DND-41 (cell line): Measurements from ENCODE around the gene CEACAM21.

Experiments used
- ATAC-seq: fragments of 200-7000 bp; cut with Tn5 transposase; 3 replicates; pipeline ENCODE4 v1.9.1; 2021; ENCODE audit warnings: low read depth; ENCODE audit not compliant: insufficient read depth
- DNase-seq: peaks from one replicate; pipeline ENCODE4 v3.0.0-alpha.2; 2020
- H2AFZ ChIP-seq: 2 replicates; pipeline ENCODE4 v1.6.0; 2012; ENCODE audit warnings: low read depth, low read length
- H3K27ac ChIP-seq: 2 replicates; pipeline ENCODE4 v1.5.1; 2012; ENCODE audit warnings: low read length, inconsistent platforms
- H3K27me3 ChIP-seq: fragments of 200-600 bp; sonication (generic); 2 replicates; pipeline ENCODE4 v1.6.0; 2012; ENCODE audit warnings: low read length, mild to moderate bottlenecking, inconsistent platforms; ENCODE audit not compliant: insufficient read depth, poor library complexity
- H3K36me3 ChIP-seq: 2 replicates; pipeline ENCODE4 v1.5.1; 2012; ENCODE audit warnings: low read length, inconsistent platforms; ENCODE audit not compliant: insufficient read depth
- H3K4me1 ChIP-seq: 2 replicates; pipeline ENCODE4 v1.5.1; 2012; ENCODE audit warnings: mild to moderate bottlenecking, low read length; ENCODE audit not compliant: insufficient read depth
- H3K4me2 ChIP-seq: 2 replicates; pipeline ENCODE4 v1.6.0; 2012; ENCODE audit warnings: mild to moderate bottlenecking, moderate library complexity, low read length, inconsistent platforms; ENCODE audit not compliant: insufficient read depth
- H3K4me3 ChIP-seq, 2 experiments: fragments of 200-600 bp in 1 of 2; shearing (Covaris generic) in 1 of 2; 2 replicates each; pipeline ENCODE4 v1.5.1; 2012 to 2016; ENCODE audit warnings: inconsistent platforms in 2 of 2, low read length in 2 of 2, mild to moderate bottlenecking in 2 of 2, low read depth in 1 of 2, moderate library complexity in 1 of 2
- H3K79me2 ChIP-seq: 2 replicates; pipeline ENCODE4 v1.6.0; 2012; ENCODE audit warnings: low read length, inconsistent platforms; ENCODE audit not compliant: insufficient read depth
- H3K9ac ChIP-seq: 2 replicates; pipeline ENCODE4 v1.6.0; 2012; ENCODE audit warnings: low read depth, mild to moderate bottlenecking, inconsistent platforms, low read length, moderate library complexity
- H3K9me3 ChIP-seq: 2 replicates; pipeline ENCODE4 v1.5.1; 2012; ENCODE audit warnings: low read length, moderate library complexity, mild to moderate bottlenecking, inconsistent platforms; ENCODE audit not compliant: insufficient read depth, severe bottlenecking
- H4K20me1 ChIP-seq: 2 replicates; pipeline ENCODE4 v1.6.0; 2012; ENCODE audit warnings: low read length; ENCODE audit not compliant: insufficient read depth
- EZH2 ChIP-seq: IDR thresholded peaks from 3 replicates; pipeline ENCODE4 v1.6.1; 2012; ENCODE audit warnings: borderline replicate concordance, low read depth, mild to moderate bottlenecking, moderate library complexity, low read length, inconsistent platforms; ENCODE audit not compliant: severe bottlenecking
- TF ChIP-seq, protein P1 (sequence below): IDR thresholded peaks from 2 replicates; pipeline ENCODE4 v1.5.1; 2012; ENCODE audit warnings: borderline replicate concordance, low read length, moderate library complexity, mild to moderate bottlenecking; ENCODE audit not compliant: poor library complexity, severe bottlenecking; ENCODE audit errors: extremely low read depth

CEACAM21 gene

DNA sequence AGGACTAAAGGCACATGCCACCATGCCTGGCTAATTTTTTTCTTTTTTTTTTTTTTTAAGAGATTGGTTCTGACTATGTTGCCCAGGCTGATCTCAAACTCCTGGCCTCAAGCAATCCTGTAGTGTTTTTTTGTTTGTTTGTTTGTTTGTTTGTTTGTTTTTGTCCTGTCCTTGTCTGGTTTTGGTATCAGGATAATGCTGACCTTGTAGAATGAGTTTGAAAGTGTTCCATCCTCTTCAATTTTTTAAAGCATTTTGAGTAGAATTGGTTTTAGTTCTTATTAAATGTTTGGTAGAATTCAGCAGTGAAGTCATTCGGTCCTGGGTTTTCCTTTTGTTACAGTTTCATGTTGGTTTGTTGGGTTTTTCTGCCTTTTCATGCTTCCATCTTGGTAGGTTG, 31.7 kb downstream of the CEACAM21 start:
- no peak overlapping the region for H3K9ac ChIP-seq
- no peak overlapping the region for H3K4me2 ChIP-seq
- peaks cover 10% of the 10 kb centered on the region for H3K27me3 ChIP-seq
- TF ChIP-seq EZH2, result no peak
- TF ChIP-seq, protein P1, sequence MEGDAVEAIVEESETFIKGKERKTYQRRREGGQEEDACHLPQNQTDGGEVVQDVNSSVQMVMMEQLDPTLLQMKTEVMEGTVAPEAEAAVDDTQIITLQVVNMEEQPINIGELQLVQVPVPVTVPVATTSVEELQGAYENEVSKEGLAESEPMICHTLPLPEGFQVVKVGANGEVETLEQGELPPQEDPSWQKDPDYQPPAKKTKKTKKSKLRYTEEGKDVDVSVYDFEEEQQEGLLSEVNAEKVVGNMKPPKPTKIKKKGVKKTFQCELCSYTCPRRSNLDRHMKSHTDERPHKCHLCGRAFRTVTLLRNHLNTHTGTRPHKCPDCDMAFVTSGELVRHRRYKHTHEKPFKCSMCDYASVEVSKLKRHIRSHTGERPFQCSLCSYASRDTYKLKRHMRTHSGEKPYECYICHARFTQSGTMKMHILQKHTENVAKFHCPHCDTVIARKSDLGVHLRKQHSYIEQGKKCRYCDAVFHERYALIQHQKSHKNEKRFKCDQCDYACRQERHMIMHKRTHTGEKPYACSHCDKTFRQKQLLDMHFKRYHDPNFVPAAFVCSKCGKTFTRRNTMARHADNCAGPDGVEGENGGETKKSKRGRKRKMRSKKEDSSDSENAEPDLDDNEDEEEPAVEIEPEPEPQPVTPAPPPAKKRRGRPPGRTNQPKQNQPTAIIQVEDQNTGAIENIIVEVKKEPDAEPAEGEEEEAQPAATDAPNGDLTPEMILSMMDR, result no peak
- no peak for DNase-seq
- no peaks in the 10 kb centered on the region for H3K4me1 ChIP-seq
- no peak overlapping the region for H3K4me3 ChIP-seq
- H3K9me3 ChIP-seq, result no peaks in the 10 kb centered on the region
- no peaks in the 10 kb centered on the region for H3K79me2 ChIP-seq
- H3K36me3 ChIP-seq, result no peaks in the 10 kb centered on the region
- ATAC-seq, result no peak
- H3K27ac ChIP-seq, result no peak overlapping the region
- no peak overlapping the region for H2AFZ ChIP-seq
- H4K20me1 ChIP-seq, result no peaks in the 10 kb centered on the region

DNA sequence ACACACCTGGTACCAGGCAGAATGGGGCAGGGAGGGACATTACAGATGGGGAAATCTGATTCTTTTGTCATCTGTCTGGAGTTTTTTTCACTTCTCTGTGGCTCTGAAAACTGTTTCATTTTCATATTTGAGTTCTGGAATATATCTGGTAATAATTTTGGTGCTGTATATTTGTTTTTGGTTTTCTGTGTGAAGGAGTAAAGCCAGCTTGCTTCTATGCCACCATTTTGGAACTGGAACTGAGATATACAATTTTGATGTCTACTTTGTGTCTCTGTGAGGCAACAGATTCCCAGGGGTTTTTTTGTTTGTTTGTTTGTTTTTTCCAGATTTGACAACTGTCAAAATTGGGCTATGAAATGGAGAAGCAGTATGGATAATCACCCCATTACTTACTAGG, 34.8 kb downstream of the CEACAM21 start:
- Histone ChIP-seq H3K79me2 (no peaks in the 10 kb centered on the region), H3K9ac (no peak overlapping the region), H2AFZ (no peak overlapping the region), H3K9me3 (no peaks in the 10 kb centered on the region), H3K27me3 (peaks cover 6% of the 10 kb centered on the region), H3K27ac (no peak overlapping the region), H4K20me1 (peaks cover 5% of the 10 kb centered on the region; the same call in 1 of the 2 replicates), H3K36me3 (no peaks in the 10 kb centered on the region), H3K4me3 (no peak overlapping the region), H3K4me1 (no peaks in the 10 kb centered on the region), H3K4me2 (no peak overlapping the region)
- TF ChIP-seq EZH2, result no peak
- TF ChIP-seq, protein P1, result no peak
- no peak for ATAC-seq
- DNase-seq, result no peak

DNA sequence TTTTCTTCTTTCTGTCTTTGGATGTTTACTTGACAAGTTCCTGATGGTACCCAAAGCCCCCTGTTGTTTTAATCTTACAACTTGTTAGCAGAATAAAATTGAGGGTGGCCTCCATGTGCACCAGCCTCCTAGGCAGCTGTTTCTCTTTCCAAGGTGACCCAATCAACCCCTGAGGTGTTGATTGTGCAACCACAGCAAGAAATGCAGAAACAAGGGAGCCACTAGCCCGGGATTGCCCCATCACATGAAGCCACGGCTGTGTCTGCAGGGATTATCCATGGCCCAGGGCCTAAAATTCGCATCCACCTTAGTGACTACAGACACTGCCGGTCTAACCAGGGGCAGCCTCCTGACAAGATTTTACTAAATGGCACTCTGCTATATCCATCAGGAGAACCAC, 36.5 kb downstream of the CEACAM21 start:
- Histone ChIP-seq H3K9me3 (no peaks in the 10 kb centered on the region), H3K27ac (no peak overlapping the region), H3K27me3 (no peaks in the 10 kb centered on the region), H4K20me1 (peaks cover 15% of the 10 kb centered on the region), H3K79me2 (no peaks in the 10 kb centered on the region), H3K4me3 (no peak overlapping the region), H3K9ac (no peak overlapping the region), H2AFZ (no peak overlapping the region), H3K36me3 (no peaks in the 10 kb centered on the region), H3K4me2 (no peak overlapping the region), H3K4me1 (no peaks in the 10 kb centered on the region)
- DNase-seq, result no peak
- no peak for ATAC-seq
- TF ChIP-seq, protein P1, result no peak
- no peak for TF ChIP-seq EZH2

DNA sequence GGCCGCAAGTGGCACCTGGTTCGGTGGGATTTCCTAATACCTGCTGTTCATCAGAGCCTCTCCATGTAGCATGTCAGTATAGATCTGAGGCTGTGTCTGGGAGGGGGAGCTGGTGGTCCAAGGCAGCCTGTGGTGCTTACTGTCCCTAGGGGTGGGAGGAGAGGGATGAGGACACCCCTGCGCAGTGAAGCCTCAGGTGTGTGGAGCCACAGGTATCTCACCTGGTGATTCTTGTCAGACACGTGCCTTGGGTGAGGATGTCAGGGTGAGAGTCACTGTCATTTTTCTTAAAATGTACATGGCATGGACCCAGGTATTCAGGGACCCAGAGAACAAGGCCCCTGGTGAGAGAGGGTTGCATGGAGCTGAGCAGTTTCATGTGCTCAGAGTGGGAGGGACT, 39.2 kb downstream of the CEACAM21 start:
- Histone ChIP-seq H3K4me3 (no peak overlapping the region), H2AFZ (no peak overlapping the region), H3K4me1 (no peaks in the 10 kb centered on the region), H3K27me3 (no peaks in the 10 kb centered on the region), H3K36me3 (no peaks in the 10 kb centered on the region), H3K9ac (no peak overlapping the region), H3K9me3 (no peaks in the 10 kb centered on the region), H3K27ac (no peak overlapping the region), H3K79me2 (no peaks in the 10 kb centered on the region), H3K4me2 (no peak overlapping the region), H4K20me1 (peaks cover 26% of the 10 kb centered on the region)
- TF ChIP-seq, protein P1, result no peak
- TF ChIP-seq EZH2, result no peak
- ATAC-seq, result no peak
- no peak for DNase-seq
